ENCODE measurements around the gene PIWIL1.

GRCh38 chr12:130336723-130337487, 782 bp upstream of the PIWIL1 start:
- TF ChIP-seq CTCF (IDR thresholded peaks at IDR 0.05; ENCODE audit: insufficient read depth, low read length, poor library complexity, severe bottlenecking) (no peak), EZH2phosphoT487 (conservative IDR thresholded peaks at IDR 0.05; ENCODE audit: low read length) (no peak)

Data from SU-DHL-6 (cell line).